RWPE1 (cell line): ENCODE results near the gene UBE2U.
A peak's percentile ranks its signal among the peaks of the same experiment; 100 is the strongest.

Experiments
- CTCF ChIA-PET: fragments of 350-600 bp; sonication (Branson Sonifier 250); formaldehyde crosslinking; extraction: SDS; loops from one replicate; lab custom pipeline; 2021; lab: Yijun Ruan, JAX
- POLR2A ChIA-PET: fragments of 400-600 bp; formaldehyde crosslinking; extraction: SDS; loops from one replicate; lab custom pipeline; 2020; ENCODE audit warnings: antibody characterized with exemption; ENCODE audit not compliant: low non-redundant PET; lab: Yijun Ruan, JAX
- DNase-seq: peaks from one replicate; pipeline ENCODE4 v3.0.0; 2012; ENCODE audit warnings: low spot score
- H3K27ac ChIP-seq: fragments of 450-650 bp; 2 replicates; pipeline ENCODE4 v1.5.1; 2017
- TF ChIP-seq, protein P1 (sequence below): fragments of 450-650 bp; conservative IDR thresholded peaks from 2 replicates; pipeline ENCODE4 v1.5.1; 2017; ENCODE audit warnings: low read depth, mild to moderate bottlenecking

UBE2U gene

GRCh38 chr1:64184003-64184440 lies 19.4 kb upstream of the UBE2U start:
- peak; percentile 36 for DNase-seq
- no peak overlapping the region for H3K27ac ChIP-seq
- POLR2A ChIA-PET: no interaction called here

DNA sequence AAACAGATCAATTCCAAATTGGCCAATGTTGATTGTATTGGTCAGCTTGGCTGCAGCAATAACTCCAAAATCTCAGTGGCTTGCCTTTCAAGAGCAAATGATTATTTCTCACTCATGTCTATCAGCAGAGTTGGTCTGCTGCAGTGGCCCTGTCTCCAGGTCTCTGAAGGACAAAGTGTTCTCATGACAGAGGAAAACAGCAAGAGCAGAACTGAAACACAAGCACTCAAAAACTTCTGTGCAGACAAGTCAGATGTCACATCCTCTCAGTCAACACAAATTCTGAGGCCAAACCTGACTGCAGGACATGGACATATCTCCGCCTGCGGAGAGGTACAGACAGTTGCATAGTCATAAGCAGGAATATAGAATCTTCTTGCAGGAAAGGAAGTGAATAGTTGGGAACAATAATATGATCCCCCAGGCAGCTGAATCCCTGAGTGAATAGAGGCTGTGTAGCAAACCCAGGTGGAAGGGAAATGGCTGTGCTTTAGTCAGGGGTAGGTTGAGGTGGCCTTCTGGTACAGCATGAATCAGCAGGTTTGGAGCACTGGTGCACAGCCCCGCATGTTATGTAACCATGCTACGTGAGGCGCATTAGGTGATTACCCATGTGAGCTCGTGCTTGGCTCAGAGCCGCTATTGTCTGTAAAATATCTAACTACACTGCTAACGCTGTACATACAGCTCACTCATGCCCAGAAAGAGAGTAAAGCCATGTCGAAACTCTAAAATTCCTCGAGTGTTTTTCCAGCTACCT lies 17.1 kb upstream of the UBE2U start:
- H3K27ac ChIP-seq: no peak overlapping the region
- TF ChIP-seq, protein P1, sequence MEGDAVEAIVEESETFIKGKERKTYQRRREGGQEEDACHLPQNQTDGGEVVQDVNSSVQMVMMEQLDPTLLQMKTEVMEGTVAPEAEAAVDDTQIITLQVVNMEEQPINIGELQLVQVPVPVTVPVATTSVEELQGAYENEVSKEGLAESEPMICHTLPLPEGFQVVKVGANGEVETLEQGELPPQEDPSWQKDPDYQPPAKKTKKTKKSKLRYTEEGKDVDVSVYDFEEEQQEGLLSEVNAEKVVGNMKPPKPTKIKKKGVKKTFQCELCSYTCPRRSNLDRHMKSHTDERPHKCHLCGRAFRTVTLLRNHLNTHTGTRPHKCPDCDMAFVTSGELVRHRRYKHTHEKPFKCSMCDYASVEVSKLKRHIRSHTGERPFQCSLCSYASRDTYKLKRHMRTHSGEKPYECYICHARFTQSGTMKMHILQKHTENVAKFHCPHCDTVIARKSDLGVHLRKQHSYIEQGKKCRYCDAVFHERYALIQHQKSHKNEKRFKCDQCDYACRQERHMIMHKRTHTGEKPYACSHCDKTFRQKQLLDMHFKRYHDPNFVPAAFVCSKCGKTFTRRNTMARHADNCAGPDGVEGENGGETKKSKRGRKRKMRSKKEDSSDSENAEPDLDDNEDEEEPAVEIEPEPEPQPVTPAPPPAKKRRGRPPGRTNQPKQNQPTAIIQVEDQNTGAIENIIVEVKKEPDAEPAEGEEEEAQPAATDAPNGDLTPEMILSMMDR: no peak
- CTCF ChIA-PET: interaction anchor here (0.5 to 0.7 kb wide), 2 partner anchors 420 to 1275 kb away, joined by 5 read pairs; no protein-coding TSS in a partner anchor
- DNase-seq: no peak
- POLR2A ChIA-PET: no interaction called here

More at GRCh38 chr1:64184003-64184440, 19.4 kb upstream of the UBE2U start:
- CTCF ChIA-PET: no interaction called here
- TF ChIP-seq, protein P1: no peak

DNA sequence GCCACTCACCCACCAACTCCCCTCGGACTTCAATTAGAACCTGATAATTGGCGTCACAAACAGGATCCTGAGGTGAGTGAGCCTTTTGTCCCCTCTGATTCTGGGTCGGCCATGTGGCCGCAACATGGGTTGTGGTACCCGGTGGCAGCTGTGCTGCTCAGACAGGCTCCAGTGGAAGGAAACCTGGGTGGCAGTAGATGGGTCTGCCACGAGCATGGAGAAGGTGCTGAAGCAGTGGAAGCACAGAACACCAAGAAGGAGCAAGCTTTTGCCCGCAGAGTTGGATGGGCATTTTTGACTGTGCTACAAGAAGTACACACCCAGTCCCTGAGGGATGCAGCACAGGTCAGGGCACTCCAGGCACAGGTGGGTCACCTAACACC lies 16.5 kb upstream of the UBE2U start:
- H3K27ac ChIP-seq: no peak overlapping the region
- ChIA-PET POLR2A (no interaction called here), CTCF (interaction anchor here (0.5 to 0.7 kb wide), 2 partner anchors 421 to 1276 kb away, joined by 5 read pairs; no protein-coding TSS in a partner anchor)
- TF ChIP-seq, protein P1: no peak
- no peak for DNase-seq

GRCh38 chr1:64187646-64188045 lies 15.8 kb upstream of the UBE2U start:
- POLR2A ChIA-PET: no interaction called here

DNA sequence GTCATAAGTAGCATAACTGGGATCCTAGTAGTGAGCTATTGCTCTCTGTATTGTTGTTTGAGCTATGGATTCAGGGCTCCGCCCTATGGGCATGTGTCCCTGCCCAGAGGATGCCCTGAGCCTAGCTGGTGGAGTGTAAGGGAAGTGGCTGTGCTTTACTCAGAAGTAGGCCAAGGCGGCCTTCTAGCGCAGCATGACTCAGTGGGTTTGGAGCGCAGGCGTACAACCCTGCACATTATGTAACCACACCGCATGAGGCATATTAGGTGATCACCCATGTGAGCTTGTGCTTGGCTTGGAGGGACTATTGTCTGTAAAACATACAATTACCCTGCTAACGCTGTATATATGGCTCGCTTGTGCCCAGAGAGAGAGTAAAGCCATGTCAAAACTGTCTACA lies 11.1 kb upstream of the UBE2U start:
- no peak overlapping the region for H3K27ac ChIP-seq
- TF ChIP-seq, protein P1: no peak
- DNase-seq: no peak
- ChIA-PET POLR2A (no interaction called here), CTCF (no interaction called here)

More at GRCh38 chr1:64187646-64188045, 15.8 kb upstream of the UBE2U start:
- CTCF ChIA-PET: no interaction called here
- H3K27ac ChIP-seq: no peak overlapping the region
- DNase-seq: no peak
- TF ChIP-seq, protein P1: no peak

GRCh38 chr1:64194168-64195080 lies 9.0 kb upstream of the UBE2U start:
- TF ChIP-seq, protein P1: no peak
- H3K27ac ChIP-seq: no peak overlapping the region
- POLR2A ChIA-PET: no interaction called here
- CTCF ChIA-PET: interaction anchor here (0.6 kb wide), 1 partner anchor 566 kb away, joined by 4 read pairs; no protein-coding TSS in a partner anchor
- no peak for DNase-seq
